K562 (cell line): ENCODE measurements around the gene PKD1. TPM values are rescaled to one million over a fixed set of nuclear protein-coding genes. Genes with fewer than 3 reads are reported as not detected.

Experiments used
- CBX5 ChIP-seq: IDR thresholded peaks from 2 replicates; pipeline ENCODE4 v1.6.1; 2014; ENCODE audit warnings: low read depth, borderline replicate concordance
- CCNT2 ChIP-seq: IDR thresholded peaks from 2 replicates; pipeline ENCODE4 v1.6.1; 2011; ENCODE audit warnings: borderline replicate concordance, low read depth, mild to moderate bottlenecking, moderate library complexity, mixed read lengths, low read length; ENCODE audit not compliant: insufficient read length; ENCODE audit errors: extremely low read depth
- EGR1 ChIP-seq: fragments of 450-650 bp; conservative IDR thresholded peaks from 2 replicates; pipeline ENCODE4 v1.6.1; 2017; ENCODE audit warnings: mild to moderate bottlenecking
- EP400 ChIP-seq: fragments of 450-650 bp; IDR thresholded peaks from 2 replicates; pipeline ENCODE4 v1.6.1; 2017; ENCODE audit warnings: antibody characterized with exemption, mild to moderate bottlenecking, moderate library complexity
- ETS1 ChIP-seq: conservative IDR thresholded peaks from 2 replicates; pipeline ENCODE4 v1.6.1; 2011; ENCODE audit warnings: low read depth, mild to moderate bottlenecking, low read length; ENCODE audit not compliant: control insufficient read depth
- HBP1 ChIP-seq: fragments of 450-650 bp; formaldehyde crosslinking; IDR thresholded peaks from 2 replicates; pipeline ENCODE4 v1.4.0; 2022; ENCODE audit warnings: missing genetic modification characterization
- NFATC3 ChIP-seq: fragments of 450-650 bp; IDR thresholded peaks from 2 replicates; pipeline ENCODE4 v1.6.1; 2017; ENCODE audit warnings: mild to moderate bottlenecking
- NR1H2 ChIP-seq: sonication (generic); formaldehyde crosslinking; IDR thresholded peaks from 2 replicates; pipeline ENCODE4 v1.4.0; 2020; ENCODE audit warnings: mild to moderate bottlenecking, missing genetic modification reagents
- PBX2 ChIP-seq, 2 experiments: IDR thresholded peaks in 1 of 2; conservative IDR thresholded peaks in 1 of 2; 2 replicates each; pipeline ENCODE4 v1.6.1; 2016; ENCODE audit warnings: low read depth in 2 of 2, mild to moderate bottlenecking in 1 of 2, missing compliant biosample characterization in 1 of 2, missing genetic modification characterization in 1 of 2, moderate library complexity in 1 of 2
- SIX5 ChIP-seq, 2 experiments: IDR thresholded peaks; 2 replicates each; pipeline ENCODE4 v1.6.1; 2011; ENCODE audit warnings: low read length in 2 of 2, borderline replicate concordance in 1 of 2, low read depth in 1 of 2, mild to moderate bottlenecking in 1 of 2, moderate library complexity in 1 of 2; ENCODE audit not compliant: insufficient read depth in 1 of 2
- SMAD1 ChIP-seq: fragments of 150-350 bp; IDR thresholded peaks from 2 replicates; pipeline ENCODE4 v1.6.1; 2014; ENCODE audit warnings: low read length, low read depth; ENCODE audit not compliant: partially characterized antibody
- SREBF2 ChIP-seq: sonication (generic); formaldehyde crosslinking; IDR thresholded peaks from 2 replicates; pipeline ENCODE4 v1.4.0; 2020; ENCODE audit warnings: mild to moderate bottlenecking, missing genetic modification reagents
- SRSF3 ChIP-seq: fragments of 200-400 bp; formaldehyde crosslinking; IDR thresholded peaks from 2 replicates; pipeline ENCODE4 v1.6.1; 2016; ENCODE audit warnings: mild to moderate bottlenecking, low read length, moderate library complexity; ENCODE audit not compliant: insufficient read depth
- TEAD2 ChIP-seq: fragments of 450-650 bp; IDR thresholded peaks from 2 replicates; pipeline ENCODE4 v1.6.1; 2016; ENCODE audit warnings: missing genetic modification characterization, control low read depth, missing compliant biosample characterization
- ZNF165 ChIP-seq: fragments of 250-450 bp; sonication (Bioruptor Pico); IDR thresholded peaks from 2 replicates; pipeline ENCODE4 v1.4.0; 2020; ENCODE audit warnings: borderline replicate concordance
- ZNF408 ChIP-seq: fragments of 250-450 bp; sonication (Bioruptor Pico); IDR thresholded peaks from 2 replicates; pipeline ENCODE4 v1.4.0; 2020; ENCODE audit warnings: low read depth, mild to moderate bottlenecking, moderate library complexity
- ZNF41 ChIP-seq: fragments of 250-450 bp; sonication (Bioruptor Pico); conservative IDR thresholded peaks from 2 replicates; pipeline ENCODE4 v1.4.0; 2020; ENCODE audit warnings: mild to moderate bottlenecking
- ZNF830 ChIP-seq: fragments of 250-450 bp; sonication (Bioruptor Pico); IDR thresholded peaks from 2 replicates; pipeline ENCODE4 v1.5.0; 2021; ENCODE audit warnings: mild to moderate bottlenecking
- polyA plus RNA-seq, 8 experiments: library from polyadenylated mRNA; depleted of rRNA in 4 of 8; stranded (reverse) in 5 of 8; unstranded in 3 of 8; fragments of >200 nt; fragmentation: Nextera tagmentation in 2 of 8; fragmentation: Illumina TruSeq in 1 of 8; extraction: Ambion mirVana in 2 of 8; extraction: Trizol in 1 of 8; gene quantifications; 2 replicates each; pipeline versions ENCODE4 v1.2.1 to v1.2.3, GENCODE V29; 2011 to 2014; ENCODE audit warnings: inconsistent platforms in 1 of 8, missing spikeins in 1 of 8
- total RNA-seq, 7 experiments: library from RNA; depleted of rRNA in 6 of 7; stranded (reverse); fragments of >200 nt in 6 of 7; fragmentation: Illumina TruSeq in 2 of 7; extraction: Trizol in 2 of 7; gene quantifications; 2 replicates each; pipeline versions ENCODE4 v1.2.1 to v1.2.3, GENCODE V29; 2011 to 2021; ENCODE audit warnings: low replicate concordance in 1 of 7

The PKD1 gene
- total and polyA plus RNA-seq, 9 of the 15 experiments (the other 6 are each of a cell fraction or from before 2014, with no cell fraction given): 0.23 to 93.5 (median 12.6) TPM

GRCh38 chr16:2155091-2155950, 19.6 kb upstream of the PKD1 start, which contains the start of gene TRAF7 (continued):
- TF ChIP-seq HBP1 (CRISPR knock-in tag) (peak; percentile 87), SIX5 (IDR thresholded peaks at IDR 0.05; ENCODE audit: borderline replicate concordance in 1 of 2, insufficient read depth in 1 of 2, low read depth in 1 of 2, low read length in 2 of 2) (peak; percentile 93 to 97), ZNF165 (CRISPR knock-in tag) (no peak), TEAD2 (no peak), ZNF408 (CRISPR knock-in tag) (no peak), SMAD1 (peak; percentile 98), NR1H2 (CRISPR knock-in tag) (0 out of 2 replicates have a peak, but pooled peaks have one; percentile 45), CCNT2 (peak; percentile 48), PBX2 (CRISPR knock-in tag; IDR thresholded peaks at IDR 0.05; ENCODE audit: low read depth) (peak; percentile 82), PBX2 (tag; conservative IDR thresholded peaks at IDR 0.05; ENCODE audit: low read depth) (peak; percentile 98), SREBF2 (CRISPR knock-in tag) (no peak), EGR1 (0 out of 2 replicates have a peak, but pooled peaks have one; percentile 16), ZNF830 (CRISPR knock-in tag) (peak; percentile 72; the same call in 1 of the 2 replicates), NFATC3 (no peak), EP400 (peak; percentile 98), CBX5 (no peak), ETS1 (peak; percentile 95), SRSF3 (no peak), ZNF41 (CRISPR knock-in tag) (no peak)
